Thoracic aorta (tissue), 2 donors: ENCODE measurements around the gene GIGYF1. TPM values are rescaled to one million over a fixed set of nuclear protein-coding genes. Genes with fewer than 3 reads are reported as not detected.

ENCODE experiments used
- ATAC-seq: fragments of 150-250 bp; one replicate; pipeline ENCODE4 v1.8.0; 2017; ENCODE audit warnings: low read depth; ENCODE audit not compliant: insufficient number of reproducible peaks, low FRiP score
- DNase-seq: peaks from one replicate; pipeline ENCODE4 v3.0.0-alpha.2; 2020; ENCODE audit warnings: low spot score
- H3K27ac ChIP-seq, 2 donors: fragments of 200-600 bp; sonication (generic); 1 replicate in 1 of 2; 2 replicates in 1 of 2; pipeline ENCODE4 v1.5.1; 2016; ENCODE audit warnings: mild to moderate bottlenecking in 2 of 2, moderate library complexity in 2 of 2
- H3K27me3 ChIP-seq: fragments of 200-600 bp; sonication (generic); replicated peaks from 2 replicates; pipeline ENCODE4 v1.6.0; 2016; ENCODE audit warnings: mild to moderate bottlenecking; ENCODE audit not compliant: insufficient read depth
- H3K36me3 ChIP-seq: fragments of 200-600 bp; sonication (generic); one replicate; pipeline ENCODE4 v1.5.1; 2016
- H3K4me1 ChIP-seq, 2 donors: fragments of 200-600 bp; sonication (generic); 1 replicate in 1 of 2; 2 replicates in 1 of 2; pipeline versions ENCODE4 v1.5.1 to v1.6.0; 2016; ENCODE audit warnings: low read depth in 2 of 2, mild to moderate bottlenecking in 1 of 2; ENCODE audit not compliant: control insufficient read depth in 1 of 2
- H3K4me3 ChIP-seq: fragments of 200-600 bp; sonication (generic); 2 replicates; pipeline ENCODE4 v1.5.1; 2016; ENCODE audit warnings: mild to moderate bottlenecking
- H3K9me3 ChIP-seq: fragments of 200-600 bp; sonication (generic); 2 replicates; pipeline ENCODE4 v1.5.1; 2016
- total RNA-seq, 2 donors: library from RNA; depleted of rRNA; stranded (reverse); fragments of >200 nt; gene quantifications; one replicate each; pipeline versions ENCODE4 v1.1.0 to v1.2.3, GENCODE V29; 2016
- TF ChIP-seq, protein P1 (sequence below): fragments of 200-600 bp; sonication (generic); IDR thresholded peaks from one replicate; pipeline ENCODE4 v1.5.1; 2019; ENCODE audit warnings: antibody characterized with exemption

The GIGYF1 gene
- total RNA-seq, 2 donors from 2014 or later, result 35.7 to 40.7 TPM

DNA sequence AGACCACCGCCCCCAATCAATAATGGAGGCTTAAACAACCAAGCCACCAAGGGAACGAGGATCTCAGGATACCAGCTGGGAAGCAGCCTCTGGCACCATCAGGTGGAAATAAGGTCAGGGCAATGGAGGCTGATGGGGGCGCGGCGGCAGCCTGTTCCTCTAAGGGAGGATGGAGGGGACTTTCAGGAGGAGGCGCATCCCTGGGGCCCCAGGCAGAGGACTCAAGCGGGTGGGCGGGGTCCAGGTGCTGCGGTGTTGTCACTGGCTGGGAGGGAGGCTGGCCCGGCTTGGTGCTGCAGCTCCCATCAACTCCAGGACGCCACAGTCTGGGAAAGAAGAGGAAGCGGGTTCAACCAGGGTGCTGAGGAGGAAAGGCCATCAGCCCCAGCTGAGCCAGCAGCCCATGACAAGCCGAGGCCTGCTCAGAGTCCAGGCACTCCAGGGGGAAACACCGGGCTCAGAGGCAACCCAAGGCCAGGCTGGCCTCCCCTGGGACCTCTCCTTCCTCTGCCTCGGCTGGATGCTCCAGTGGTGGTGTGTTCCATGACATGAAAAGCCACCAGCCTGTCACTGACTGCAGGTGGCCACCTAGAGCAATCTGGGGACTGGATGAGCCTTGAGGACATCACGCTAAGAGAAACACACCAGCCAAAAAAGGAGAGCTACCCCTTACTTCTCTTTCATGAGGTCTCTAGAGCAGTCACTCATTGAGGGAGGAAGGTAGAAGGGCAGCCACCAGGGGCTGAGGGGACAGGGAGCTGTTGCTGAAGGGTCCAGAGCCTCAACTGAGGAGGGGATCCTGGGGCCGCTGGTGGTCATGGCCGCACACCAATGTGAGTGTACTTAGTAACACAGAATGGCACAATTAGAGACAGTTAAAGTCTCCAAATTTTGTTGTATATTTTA is 4.6 kb downstream of the GIGYF1 start:
- Histone ChIP-seq H3K4me3 (no peak overlapping the region), H3K36me3 (peaks cover 36% of the 10 kb centered on the region), H3K27ac (no peak overlapping the region), H3K4me1 (peaks cover 23 to 45% of the 10 kb centered on the region in 2 donors), H3K9me3 (no peaks in the 10 kb centered on the region), H3K27me3 (no peaks in the 10 kb centered on the region)
- TF ChIP-seq, protein P1, sequence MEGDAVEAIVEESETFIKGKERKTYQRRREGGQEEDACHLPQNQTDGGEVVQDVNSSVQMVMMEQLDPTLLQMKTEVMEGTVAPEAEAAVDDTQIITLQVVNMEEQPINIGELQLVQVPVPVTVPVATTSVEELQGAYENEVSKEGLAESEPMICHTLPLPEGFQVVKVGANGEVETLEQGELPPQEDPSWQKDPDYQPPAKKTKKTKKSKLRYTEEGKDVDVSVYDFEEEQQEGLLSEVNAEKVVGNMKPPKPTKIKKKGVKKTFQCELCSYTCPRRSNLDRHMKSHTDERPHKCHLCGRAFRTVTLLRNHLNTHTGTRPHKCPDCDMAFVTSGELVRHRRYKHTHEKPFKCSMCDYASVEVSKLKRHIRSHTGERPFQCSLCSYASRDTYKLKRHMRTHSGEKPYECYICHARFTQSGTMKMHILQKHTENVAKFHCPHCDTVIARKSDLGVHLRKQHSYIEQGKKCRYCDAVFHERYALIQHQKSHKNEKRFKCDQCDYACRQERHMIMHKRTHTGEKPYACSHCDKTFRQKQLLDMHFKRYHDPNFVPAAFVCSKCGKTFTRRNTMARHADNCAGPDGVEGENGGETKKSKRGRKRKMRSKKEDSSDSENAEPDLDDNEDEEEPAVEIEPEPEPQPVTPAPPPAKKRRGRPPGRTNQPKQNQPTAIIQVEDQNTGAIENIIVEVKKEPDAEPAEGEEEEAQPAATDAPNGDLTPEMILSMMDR, result no peak
- ATAC-seq (no peak), DNase-seq (no peak)

DNA sequence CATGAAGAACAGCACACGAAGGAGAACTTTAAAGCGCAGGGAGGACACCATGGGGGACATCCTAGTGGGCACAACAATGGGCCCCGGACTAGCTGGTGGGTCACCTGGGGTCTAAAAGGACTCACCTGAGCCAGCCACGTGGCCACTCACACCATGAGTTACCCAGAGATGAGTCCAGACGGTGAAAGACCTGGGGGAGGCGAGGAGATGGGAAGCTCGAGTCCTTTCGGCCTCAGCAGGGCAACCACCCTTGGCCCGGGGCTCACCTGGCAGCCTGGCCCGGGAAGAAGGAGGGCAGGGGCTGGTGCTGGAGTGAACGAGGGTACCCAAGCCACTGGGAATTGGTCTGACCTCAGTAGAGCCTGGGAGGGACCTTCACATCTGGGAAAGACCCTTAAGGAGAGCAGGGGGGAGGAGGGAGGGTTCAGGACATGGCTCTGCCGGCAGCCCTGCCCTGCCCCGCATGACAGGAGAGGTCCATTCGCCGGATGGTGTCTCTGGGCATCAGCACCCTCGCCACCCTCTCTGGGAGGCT is 5.7 kb downstream of the GIGYF1 start:
- H3K4me3 ChIP-seq, result no peak overlapping the region
- ATAC-seq, result no peak
- no peaks in the 10 kb centered on the region for H3K9me3 ChIP-seq
- no peak overlapping the region for H3K27ac ChIP-seq
- H3K4me1 ChIP-seq, result peaks cover 23 to 43% of the 10 kb centered on the region in 2 donors
- no peaks in the 10 kb centered on the region for H3K27me3 ChIP-seq
- peaks cover 46% of the 10 kb centered on the region for H3K36me3 ChIP-seq
- no peak for DNase-seq
- TF ChIP-seq, protein P1, result no peak

DNA sequence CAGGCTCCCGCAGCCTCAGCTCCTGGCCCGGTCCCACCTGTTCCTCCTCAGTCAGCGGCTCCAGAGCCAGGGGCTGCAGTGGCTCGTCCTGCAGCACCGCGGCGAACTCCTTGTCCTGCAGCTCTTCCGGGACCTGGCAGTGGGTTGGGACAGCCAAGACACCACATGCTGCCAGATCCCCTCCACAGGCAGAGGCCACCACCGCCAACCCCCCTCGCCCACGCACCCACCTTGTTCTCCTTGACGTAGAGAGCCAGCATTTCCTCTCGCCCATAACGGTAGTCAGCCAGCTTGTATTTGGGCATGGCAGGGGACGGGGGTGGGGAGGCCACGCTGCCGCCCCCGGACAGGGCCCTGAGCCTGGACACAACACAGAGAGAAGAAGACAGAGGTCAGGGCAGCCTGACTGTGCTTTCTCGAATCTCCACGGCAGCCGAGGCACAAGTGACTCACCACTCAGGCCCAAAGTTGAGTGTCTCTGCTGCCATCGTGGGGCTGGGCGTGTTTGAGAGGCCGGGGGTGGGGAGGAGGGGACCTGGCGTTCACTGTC is 6.2 kb downstream of the GIGYF1 start:
- peaks cover 51% of the 10 kb centered on the region for H3K36me3 ChIP-seq
- no peak overlapping the region for H3K4me3 ChIP-seq
- H3K4me1 ChIP-seq, result peaks cover 22 to 37% of the 10 kb centered on the region in 2 donors
- no peak overlapping the region for H3K27ac ChIP-seq
- DNase-seq, result no peak
- no peaks in the 10 kb centered on the region for H3K9me3 ChIP-seq
- no peak for ATAC-seq
- H3K27me3 ChIP-seq, result no peaks in the 10 kb centered on the region
- TF ChIP-seq, protein P1, result no peak

DNA sequence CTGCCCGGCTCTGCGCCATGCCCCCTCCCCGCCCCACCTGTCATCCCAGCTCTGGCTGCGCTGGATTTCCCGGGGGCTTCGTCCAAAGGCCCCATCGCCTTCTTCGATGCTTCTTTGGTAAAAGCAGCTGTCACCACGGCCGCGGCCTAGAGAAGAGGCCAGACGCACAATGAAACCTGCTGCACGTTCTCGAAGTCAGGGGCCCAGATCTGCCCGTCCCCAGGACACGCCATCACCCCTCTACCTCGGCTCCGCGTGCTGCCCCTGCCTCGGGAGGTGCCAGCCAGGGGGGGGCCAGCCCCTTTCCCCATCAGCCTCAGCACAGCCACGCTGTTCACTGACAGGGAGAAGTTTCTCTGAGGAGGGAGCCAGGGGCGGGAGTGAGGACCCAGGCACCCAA is 6.8 kb downstream of the GIGYF1 start:
- Histone ChIP-seq H3K4me3 (no peak overlapping the region), H3K27me3 (no peaks in the 10 kb centered on the region), H3K4me1 (peaks cover 16 to 32% of the 10 kb centered on the region in 2 donors), H3K27ac (no peak overlapping the region), H3K36me3 (peaks cover 57% of the 10 kb centered on the region), H3K9me3 (no peaks in the 10 kb centered on the region)
- TF ChIP-seq, protein P1, result no peak
- DNase-seq (no peak), ATAC-seq (no peak)

DNA sequence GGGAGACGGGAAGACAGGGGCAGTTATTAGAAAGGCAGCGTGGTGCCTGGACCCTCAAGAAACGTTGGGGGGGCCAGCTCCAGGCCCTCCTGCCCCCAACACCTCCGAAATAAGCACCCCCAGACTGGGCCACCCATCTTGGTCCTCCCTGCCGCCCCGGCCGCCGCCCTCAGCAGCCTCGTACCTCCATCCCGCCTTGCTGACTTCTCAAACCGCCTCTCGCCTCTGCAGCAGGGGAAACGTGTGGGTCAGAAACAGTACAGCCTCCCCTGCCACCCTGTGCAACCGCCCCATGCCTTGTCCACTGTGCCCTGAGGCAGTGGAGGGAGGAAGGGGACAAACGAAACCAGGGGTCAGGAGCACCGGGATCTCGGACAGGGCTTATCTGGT is 7.2 kb downstream of the GIGYF1 start:
- DNase-seq (no peak), ATAC-seq (no peak)
- peaks cover 62% of the 10 kb centered on the region for H3K36me3 ChIP-seq
- peaks cover 12 to 27% of the 10 kb centered on the region in 2 donors for H3K4me1 ChIP-seq
- no peak overlapping the region for H3K27ac ChIP-seq
- H3K9me3 ChIP-seq, result no peaks in the 10 kb centered on the region
- H3K4me3 ChIP-seq, result no peak overlapping the region
- no peaks in the 10 kb centered on the region for H3K27me3 ChIP-seq
- TF ChIP-seq, protein P1, result no peak
